OCI-LY3 (cell line): Measurements from ENCODE around the gene LIG1.

Experiments used
- CTCF ChIP-seq: fragments of 200-600, 300-600 bp; sonication (generic); IDR thresholded peaks from 2 replicates; pipeline ENCODE4 v1.5.1; 2014; ENCODE audit warnings: antibody characterized with exemption, low read length, low read depth
- EZH2phosphoT487 ChIP-seq: fragments of 200-600 bp; shearing (Covaris generic); IDR thresholded peaks from 2 replicates; pipeline ENCODE4 v1.6.1; 2018; ENCODE audit warnings: antibody characterized with exemption, mixed run types, low read depth

- no peak for TF ChIP-seq CTCF
- TF ChIP-seq EZH2phosphoT487 = no peak
Observed at GRCh38 chr19:48194844-48195830, 25.0 kb upstream of the LIG1 start.
